ENCODE results near the gene GLRA3. TPM values are rescaled to one million over a fixed set of nuclear protein-coding genes. Genes with fewer than 3 reads are reported as not detected.

Gene GLRA3
- total RNA-seq, 4 donors from 2014 or later, result not detected

DNA sequence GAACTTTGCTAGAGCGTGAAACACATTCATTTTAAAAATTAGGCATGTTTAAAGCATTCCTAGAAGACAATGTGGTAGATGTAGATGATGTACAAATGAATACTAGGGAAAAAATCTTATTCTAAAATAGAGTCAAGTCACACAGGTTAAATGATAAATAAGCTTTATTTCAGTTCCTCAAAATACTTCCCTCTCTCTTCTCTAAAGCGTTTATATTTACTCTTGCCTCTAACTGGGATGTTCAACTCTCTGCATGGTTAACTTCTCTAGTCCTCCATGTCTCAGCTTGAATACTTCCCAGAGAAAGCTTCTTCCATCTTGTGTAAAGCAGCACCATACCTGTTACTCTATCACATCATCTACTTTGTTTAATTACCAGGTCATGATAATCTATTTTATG, 30.9 kb upstream of the GLRA3 start:
- TF ChIP-seq POLR2A (IDR thresholded peaks at IDR 0.05) (no peak), EP300 (IDR thresholded peaks at IDR 0.05) (no peak)
- TF ChIP-seq, protein P1, sequence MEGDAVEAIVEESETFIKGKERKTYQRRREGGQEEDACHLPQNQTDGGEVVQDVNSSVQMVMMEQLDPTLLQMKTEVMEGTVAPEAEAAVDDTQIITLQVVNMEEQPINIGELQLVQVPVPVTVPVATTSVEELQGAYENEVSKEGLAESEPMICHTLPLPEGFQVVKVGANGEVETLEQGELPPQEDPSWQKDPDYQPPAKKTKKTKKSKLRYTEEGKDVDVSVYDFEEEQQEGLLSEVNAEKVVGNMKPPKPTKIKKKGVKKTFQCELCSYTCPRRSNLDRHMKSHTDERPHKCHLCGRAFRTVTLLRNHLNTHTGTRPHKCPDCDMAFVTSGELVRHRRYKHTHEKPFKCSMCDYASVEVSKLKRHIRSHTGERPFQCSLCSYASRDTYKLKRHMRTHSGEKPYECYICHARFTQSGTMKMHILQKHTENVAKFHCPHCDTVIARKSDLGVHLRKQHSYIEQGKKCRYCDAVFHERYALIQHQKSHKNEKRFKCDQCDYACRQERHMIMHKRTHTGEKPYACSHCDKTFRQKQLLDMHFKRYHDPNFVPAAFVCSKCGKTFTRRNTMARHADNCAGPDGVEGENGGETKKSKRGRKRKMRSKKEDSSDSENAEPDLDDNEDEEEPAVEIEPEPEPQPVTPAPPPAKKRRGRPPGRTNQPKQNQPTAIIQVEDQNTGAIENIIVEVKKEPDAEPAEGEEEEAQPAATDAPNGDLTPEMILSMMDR (IDR thresholded peaks at IDR 0.05), result no peak
- Histone ChIP-seq H3K27me3 (no peaks in the 10 kb centered on the region), H3K9me3 (no peaks in the 10 kb centered on the region), H3K4me3 (no peak overlapping the region), H3K27ac (no peak overlapping the region), H3K36me3 (no peaks in the 10 kb centered on the region), H3K4me1 (no peaks in the 10 kb centered on the region)
- WGBS, 2 donors, result 68 to 72% methylated on average over 2 of the region's 2 CpGs
- no peak for DNase-seq (ENCODE audit: low spot score in 2 of 2)

DNA sequence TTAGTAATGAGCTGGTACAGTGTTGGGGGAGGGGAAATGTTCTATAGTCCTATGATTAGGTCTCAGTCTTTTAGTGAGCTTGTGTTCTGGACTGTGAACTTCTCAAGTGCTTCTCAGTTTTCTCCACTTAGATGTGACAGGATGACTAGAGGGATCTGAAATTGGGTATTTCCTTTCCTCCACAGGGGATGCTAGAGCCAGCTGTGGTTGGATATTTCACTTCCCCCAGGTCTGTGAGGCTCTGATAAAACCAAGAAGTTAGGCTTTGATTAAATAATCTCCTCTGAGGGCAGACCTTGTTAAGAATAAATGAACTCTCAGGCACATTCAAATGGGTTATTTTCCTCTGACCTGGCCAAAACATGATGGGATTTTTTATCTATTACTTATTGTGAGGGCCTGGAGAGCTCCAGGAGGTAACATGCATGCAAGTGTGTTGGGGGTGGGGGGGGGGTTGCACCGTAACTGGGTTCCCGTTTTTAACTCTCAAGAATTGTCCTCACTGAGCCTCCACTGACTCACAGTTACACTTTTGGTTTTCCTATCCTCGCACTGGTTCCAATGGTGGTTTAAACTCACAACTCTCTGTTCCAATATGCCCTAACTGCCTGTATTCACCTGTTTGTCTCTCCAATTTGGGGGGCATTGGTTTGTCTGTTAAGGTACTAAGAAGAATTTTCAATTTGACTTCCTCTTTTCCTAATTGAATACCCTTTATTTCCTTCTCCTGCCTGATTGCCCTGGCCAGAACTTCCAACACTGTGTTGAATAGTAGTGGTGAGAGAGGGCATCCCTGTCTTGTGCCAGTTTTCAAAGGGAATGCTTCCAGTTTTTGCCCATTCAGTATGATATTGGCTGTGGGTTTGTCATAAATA, 28.1 kb upstream of the GLRA3 start:
- H3K4me1 ChIP-seq, result no peaks in the 10 kb centered on the region
- H3K4me3 ChIP-seq, result no peak overlapping the region
- 48 to 58% methylated on average over 3 of the region's 3 CpGs for WGBS, 2 donors
- no peak overlapping the region for H3K27ac ChIP-seq
- no peaks in the 10 kb centered on the region for H3K36me3 ChIP-seq
- no peaks in the 10 kb centered on the region for H3K27me3 ChIP-seq
- H3K9me3 ChIP-seq, result no peaks in the 10 kb centered on the region
- no peak for DNase-seq (ENCODE audit: low spot score in 2 of 2)
- TF ChIP-seq EP300 (IDR thresholded peaks at IDR 0.05) (no peak), POLR2A (IDR thresholded peaks at IDR 0.05) (no peak)
- TF ChIP-seq, protein P1 (IDR thresholded peaks at IDR 0.05), result no peak

DNA sequence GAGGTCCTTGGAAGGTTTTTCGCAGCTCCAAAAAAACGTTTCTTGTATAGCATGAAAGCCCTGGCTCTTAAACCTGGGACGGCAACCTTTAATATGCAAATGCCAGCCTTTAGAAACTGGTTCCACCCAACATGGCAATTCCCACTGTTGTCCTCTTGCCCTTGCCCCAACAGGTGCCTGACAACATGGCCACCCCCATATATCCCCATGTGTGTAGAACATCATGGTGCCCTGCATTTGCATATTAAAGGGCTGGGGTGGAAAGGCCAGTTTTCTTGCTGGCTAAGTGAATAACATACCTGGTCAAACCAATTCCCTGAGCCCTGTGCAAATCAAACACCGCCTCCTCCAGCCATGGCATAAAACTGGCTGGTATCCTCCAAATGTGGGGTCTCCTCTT, 26.0 kb upstream of the GLRA3 start:
- no peaks in the 10 kb centered on the region for H3K9me3 ChIP-seq
- H3K36me3 ChIP-seq, result no peaks in the 10 kb centered on the region
- DNase-seq (ENCODE audit: low spot score in 2 of 2), result no peak
- no peak overlapping the region for H3K27ac ChIP-seq
- no peaks in the 10 kb centered on the region for H3K27me3 ChIP-seq
- H3K4me1 ChIP-seq, result no peaks in the 10 kb centered on the region
- H3K4me3 ChIP-seq, result no peak overlapping the region
- no peak for TF ChIP-seq POLR2A (IDR thresholded peaks at IDR 0.05)
- TF ChIP-seq, protein P1 (IDR thresholded peaks at IDR 0.05), result no peak
- TF ChIP-seq EP300 (IDR thresholded peaks at IDR 0.05), result no peak
- WGBS, 2 donors, result 38 to 43% methylated on average over 4 of the region's 4 CpGs

DNA sequence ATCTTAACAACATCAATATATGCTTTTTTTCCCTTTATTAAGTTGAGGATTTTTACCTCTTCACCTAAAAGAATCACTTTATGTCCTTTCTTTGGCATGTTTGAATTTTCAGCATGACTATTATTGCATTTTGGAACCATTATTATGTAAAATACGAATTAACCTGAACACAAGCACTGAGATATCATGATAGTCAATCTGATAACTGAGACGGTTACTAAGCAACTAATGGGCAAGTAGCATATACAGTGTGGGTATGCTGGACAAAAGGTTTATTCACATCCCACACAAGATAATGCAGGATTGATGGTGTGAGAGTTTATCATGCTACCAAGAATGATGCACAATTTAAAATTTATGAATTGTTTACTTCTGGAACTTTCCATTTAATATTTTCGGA, 24.6 kb upstream of the GLRA3 start:
- no peak overlapping the region for H3K27ac ChIP-seq
- no peaks in the 10 kb centered on the region for H3K27me3 ChIP-seq
- no peaks in the 10 kb centered on the region for H3K4me1 ChIP-seq
- no peaks in the 10 kb centered on the region for H3K36me3 ChIP-seq
- 78 to 79% methylated on average over 3 of the region's 3 CpGs for WGBS, 2 donors
- no peak for DNase-seq (ENCODE audit: low spot score in 2 of 2)
- no peaks in the 10 kb centered on the region for H3K9me3 ChIP-seq
- TF ChIP-seq EP300 (IDR thresholded peaks at IDR 0.05) (no peak), POLR2A (IDR thresholded peaks at IDR 0.05) (no peak)
- TF ChIP-seq, protein P1 (IDR thresholded peaks at IDR 0.05), result no peak
- no peak overlapping the region for H3K4me3 ChIP-seq

- Histone ChIP-seq H3K27ac (no peak overlapping the region), H3K4me3 (no peak overlapping the region), H3K36me3 (no peaks in the 10 kb centered on the region), H3K4me1 (no peaks in the 10 kb centered on the region), H3K27me3 (no peaks in the 10 kb centered on the region), H3K9me3 (no peaks in the 10 kb centered on the region)
- TF ChIP-seq POLR2A (IDR thresholded peaks at IDR 0.05) (no peak), EP300 (IDR thresholded peaks at IDR 0.05) (no peak)
- TF ChIP-seq, protein P1 (IDR thresholded peaks at IDR 0.05), result no peak
- no peak for DNase-seq (ENCODE audit: low spot score in 2 of 2)
- 69 to 83% methylated on average over 2 of the region's 2 CpGs for WGBS, 2 donors
Observed at GRCh38 chr4:174848596-174848995, 19.5 kb upstream of the GLRA3 start.

All from tibial nerve (tissue), 4 donors.